ENCODE data around the gene HLCS.

- TF ChIP-seq CTCF (IDR thresholded peaks at IDR 0.05) (peak; percentile 85), FOXM1 (IDR thresholded peaks at IDR 0.05; ENCODE audit: low read depth) (no peak), RAD21 (IDR thresholded peaks at IDR 0.05; ENCODE audit: low read length) (peak; percentile 76), MAX (IDR thresholded peaks at IDR 0.05; ENCODE audit: low read depth) (no peak), POLR2AphosphoS5 (IDR thresholded peaks at IDR 0.05; ENCODE audit: low read depth, low read length) (no peak), ZBTB33 (IDR thresholded peaks at IDR 0.05; ENCODE audit: borderline replicate concordance, low read depth) (no peak), GABPA (IDR thresholded peaks at IDR 0.05; ENCODE audit: low read depth) (no peak)
Observed at GRCh38 chr21:37009740-37010341, 43.4 kb upstream of the HLCS start.
